Fibroblast of mammary gland (primary cell): ENCODE data around the gene RBMS3.
A peak's percentile ranks its signal among the peaks of the same experiment; 100 is the strongest.

ENCODE experiments used
- DNase-seq: peaks from one replicate; pipeline ENCODE4 v3.0.0-alpha.2; 2010; ENCODE audit warnings: low read depth
- H3K4me3 ChIP-seq: 2 replicates; pipeline ENCODE4 v1.5.1; 2011; ENCODE audit warnings: low read depth, mild to moderate bottlenecking, low read length, moderate library complexity; ENCODE audit not compliant: control insufficient read depth
- TF ChIP-seq, protein P1 (sequence below): conservative IDR thresholded peaks from 2 replicates; pipeline ENCODE4 v1.5.1; 2011; ENCODE audit warnings: low read depth, low read length, inconsistent platforms; ENCODE audit not compliant: control insufficient read depth, insufficient read depth

Gene RBMS3

DNA sequence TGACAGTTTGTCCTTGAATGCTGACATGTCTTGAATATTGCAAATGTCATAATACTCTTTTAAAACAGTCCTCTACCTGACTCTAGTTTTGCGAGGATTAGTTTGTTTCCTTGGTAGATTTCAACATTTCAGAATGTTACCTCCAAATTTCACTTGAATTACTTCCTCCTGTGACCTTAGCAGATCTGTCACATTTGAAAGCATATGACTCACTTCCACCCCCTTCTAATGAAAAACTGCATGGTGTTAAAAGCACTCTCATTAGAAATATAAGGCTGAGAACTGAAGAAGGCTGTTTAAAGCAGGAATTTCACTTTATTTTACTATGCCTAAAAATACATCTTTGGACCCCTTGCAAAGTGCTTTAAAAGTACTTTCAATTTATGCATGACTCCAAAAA is 726.8 kb downstream of the RBMS3 start:
- no peak overlapping the region for H3K4me3 ChIP-seq
- TF ChIP-seq, protein P1, sequence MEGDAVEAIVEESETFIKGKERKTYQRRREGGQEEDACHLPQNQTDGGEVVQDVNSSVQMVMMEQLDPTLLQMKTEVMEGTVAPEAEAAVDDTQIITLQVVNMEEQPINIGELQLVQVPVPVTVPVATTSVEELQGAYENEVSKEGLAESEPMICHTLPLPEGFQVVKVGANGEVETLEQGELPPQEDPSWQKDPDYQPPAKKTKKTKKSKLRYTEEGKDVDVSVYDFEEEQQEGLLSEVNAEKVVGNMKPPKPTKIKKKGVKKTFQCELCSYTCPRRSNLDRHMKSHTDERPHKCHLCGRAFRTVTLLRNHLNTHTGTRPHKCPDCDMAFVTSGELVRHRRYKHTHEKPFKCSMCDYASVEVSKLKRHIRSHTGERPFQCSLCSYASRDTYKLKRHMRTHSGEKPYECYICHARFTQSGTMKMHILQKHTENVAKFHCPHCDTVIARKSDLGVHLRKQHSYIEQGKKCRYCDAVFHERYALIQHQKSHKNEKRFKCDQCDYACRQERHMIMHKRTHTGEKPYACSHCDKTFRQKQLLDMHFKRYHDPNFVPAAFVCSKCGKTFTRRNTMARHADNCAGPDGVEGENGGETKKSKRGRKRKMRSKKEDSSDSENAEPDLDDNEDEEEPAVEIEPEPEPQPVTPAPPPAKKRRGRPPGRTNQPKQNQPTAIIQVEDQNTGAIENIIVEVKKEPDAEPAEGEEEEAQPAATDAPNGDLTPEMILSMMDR, result no peak
- peak; percentile 27 for DNase-seq

DNA sequence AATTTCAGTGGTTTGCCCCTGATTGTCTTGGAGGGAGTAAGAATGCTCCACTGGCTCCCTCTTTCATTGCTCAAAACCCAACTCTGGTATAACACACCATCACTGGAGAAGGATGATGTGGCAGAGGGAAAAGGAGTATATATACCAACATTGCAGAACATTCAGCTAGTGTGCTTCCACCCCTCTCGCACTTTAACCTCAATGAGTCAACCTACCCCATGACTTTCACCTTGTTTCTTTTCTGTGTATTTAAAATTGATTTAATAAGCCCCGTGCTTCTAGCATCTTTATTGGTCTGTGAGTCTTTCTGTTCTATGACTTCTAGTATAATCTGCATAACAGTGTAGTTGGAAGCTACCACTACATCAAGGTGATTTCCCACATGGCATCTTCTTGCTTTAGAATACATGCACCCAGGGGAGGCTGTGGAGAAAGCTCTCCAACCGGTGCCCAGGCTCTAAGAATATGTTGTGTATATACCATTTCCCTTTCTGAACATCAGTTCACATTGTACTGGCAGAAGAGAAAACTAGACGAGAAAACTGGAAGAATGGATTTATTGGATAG is 730.4 kb downstream of the RBMS3 start:
- TF ChIP-seq, protein P1, result no peak
- DNase-seq, result peak; percentile 25
- H3K4me3 ChIP-seq, result no peak overlapping the region

DNA sequence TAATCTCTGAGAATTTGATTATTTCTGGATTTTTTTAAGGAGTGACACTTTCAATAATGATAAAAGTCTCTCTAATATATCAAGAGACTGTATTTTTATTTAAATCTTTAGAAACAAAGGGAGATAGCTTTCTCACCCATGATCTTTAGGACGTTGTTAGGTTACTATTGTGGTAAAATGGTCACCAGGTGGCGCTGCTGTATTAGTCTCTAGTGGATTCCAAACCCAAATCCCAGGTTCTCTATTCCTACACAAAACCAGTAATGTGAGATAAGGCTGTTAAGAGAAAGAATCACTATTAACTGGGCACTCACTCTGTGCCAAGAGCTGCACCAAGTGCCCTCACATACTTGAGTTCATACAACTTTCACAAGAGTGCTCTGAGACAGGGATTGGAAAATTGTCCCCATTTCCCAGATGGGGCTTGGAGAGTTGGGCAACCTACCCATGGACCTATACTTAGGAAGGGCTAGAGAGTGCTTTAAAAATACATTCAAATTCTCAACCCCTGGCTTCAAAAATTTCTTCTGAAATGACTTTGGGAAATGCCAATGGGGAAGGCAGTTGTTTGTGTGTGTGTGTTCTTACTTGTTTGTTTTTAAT is 732.2 kb downstream of the RBMS3 start:
- peak; percentile 81 for DNase-seq
- TF ChIP-seq, protein P1, result peak; percentile 72
- H3K4me3 ChIP-seq, result no peak overlapping the region

DNA sequence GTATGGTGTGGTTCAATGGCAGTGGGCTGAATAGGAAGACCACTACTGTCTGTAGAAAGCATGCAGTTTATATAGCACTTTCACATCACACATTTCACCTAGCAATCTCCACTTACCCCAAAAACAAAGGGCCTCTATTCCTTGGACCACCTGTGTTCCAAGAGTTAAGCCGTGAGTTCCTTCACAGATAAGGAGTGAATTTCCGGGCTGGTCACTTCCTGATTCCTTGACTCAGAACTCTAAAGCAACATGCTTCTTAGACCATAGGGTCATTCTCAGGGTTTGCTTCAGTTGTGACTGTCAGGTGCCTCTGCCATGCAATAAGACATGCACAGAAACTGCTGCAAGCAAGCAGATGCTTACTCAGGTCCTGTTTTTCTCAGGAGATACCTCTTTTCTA is 737.0 kb downstream of the RBMS3 start:
- DNase-seq, result no peak
- H3K4me3 ChIP-seq, result no peak overlapping the region
- TF ChIP-seq, protein P1, result no peak

DNA sequence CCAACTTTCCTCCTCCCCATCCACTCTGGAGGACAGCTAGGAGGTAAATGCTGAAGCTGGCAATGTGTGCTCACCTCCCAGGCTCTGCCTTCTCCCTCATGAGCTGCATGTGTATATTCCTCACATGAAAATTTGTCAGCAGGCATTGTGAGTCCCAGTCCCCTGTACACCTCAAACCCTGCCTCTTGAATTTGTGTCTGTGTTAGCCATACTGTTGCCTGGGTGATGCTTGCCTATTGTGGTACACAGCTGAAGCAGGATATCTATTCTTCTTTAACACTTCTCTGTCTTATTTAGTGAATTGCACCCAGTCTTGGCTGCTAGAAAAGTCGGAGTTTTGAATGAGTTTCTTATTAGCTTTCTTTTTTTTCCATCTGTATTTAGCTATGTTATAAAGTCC is 739.5 kb downstream of the RBMS3 start:
- TF ChIP-seq, protein P1, result no peak
- DNase-seq, result no peak
- no peak overlapping the region for H3K4me3 ChIP-seq

DNA sequence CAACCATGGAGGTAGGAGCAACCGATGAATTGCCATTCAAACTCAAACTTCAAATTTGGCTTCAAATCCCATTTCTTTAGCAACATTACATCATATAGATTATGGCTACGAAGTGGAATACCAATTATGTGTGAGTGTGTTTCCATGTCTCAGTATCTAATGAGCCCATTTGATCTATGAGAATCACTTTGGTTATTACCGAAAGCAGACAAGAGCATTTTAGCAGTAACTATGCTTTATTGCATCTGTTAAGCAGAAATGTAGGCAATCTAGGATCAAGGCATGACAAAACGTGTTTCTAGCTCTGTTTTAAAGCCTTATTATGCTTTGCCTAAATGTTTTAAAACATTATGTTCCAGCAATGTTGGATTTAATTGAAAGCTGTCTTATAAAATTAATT is 743.6 kb downstream of the RBMS3 start:
- no peak overlapping the region for H3K4me3 ChIP-seq
- no peak for DNase-seq
- TF ChIP-seq, protein P1, result no peak
